NCI-H146 (cell line): ENCODE data around the gene ARHGAP26.
A peak's percentile ranks its signal among the peaks of the same experiment; 100 is the strongest.

Experiments used
- DNase-seq: peaks from one replicate; lab custom pipeline; 2025; lab: John Stamatoyannopoulos, UW

ARHGAP26 gene

GRCh38 chr5:142783601-142784341 is 13.6 kb downstream of the ARHGAP26 start:
- DNase-seq = no peak

GRCh38 chr5:142784401-142784955 is 14.3 kb downstream of the ARHGAP26 start:
- no peak for DNase-seq

- no peak for DNase-seq
These were observed 15.0 kb downstream of the ARHGAP26 start for GRCh38 chr5:142785206-142785605.

- no peak for DNase-seq
These were observed 19.0 kb downstream of the ARHGAP26 start for GRCh38 chr5:142789206-142789605.

- no peak for DNase-seq
These were observed 22.1 kb downstream of the ARHGAP26 start for GRCh38 chr5:142792012-142792864.

GRCh38 chr5:142792865-142793232 is 22.7 kb downstream of the ARHGAP26 start:
- no peak for DNase-seq

- DNase-seq = no peak
These were observed 24.4 kb downstream of the ARHGAP26 start for GRCh38 chr5:142794537-142794936.

GRCh38 chr5:142795251-142795650 is 25.1 kb downstream of the ARHGAP26 start:
- DNase-seq = no peak

- no peak for DNase-seq
These were observed 26.4 kb downstream of the ARHGAP26 start for GRCh38 chr5:142796492-142797109.

GRCh38 chr5:142797420-142797819 is 27.2 kb downstream of the ARHGAP26 start:
- DNase-seq = no peak

- no peak for DNase-seq
These were observed 28.1 kb downstream of the ARHGAP26 start for GRCh38 chr5:142798099-142798770.

- no peak for DNase-seq
These were observed 30.8 kb downstream of the ARHGAP26 start for GRCh38 chr5:142800776-142801494.

GRCh38 chr5:142801495-142801871 is 31.3 kb downstream of the ARHGAP26 start:
- no peak for DNase-seq

GRCh38 chr5:142803428-142804125 is 33.4 kb downstream of the ARHGAP26 start:
- DNase-seq = no peak

GRCh38 chr5:142805339-142805738 is 35.2 kb downstream of the ARHGAP26 start:
- no peak for DNase-seq

GRCh38 chr5:142806841-142807267 is 36.7 kb downstream of the ARHGAP26 start:
- DNase-seq = peak; percentile 18

- no peak for DNase-seq
These were observed 37.3 kb downstream of the ARHGAP26 start for GRCh38 chr5:142807372-142807911.

GRCh38 chr5:142808878-142809598 is 38.9 kb downstream of the ARHGAP26 start:
- DNase-seq = no peak

- no peak for DNase-seq
These were observed 39.9 kb downstream of the ARHGAP26 start for GRCh38 chr5:142810081-142810480.
